Neuron (in vitro differentiated cells): ENCODE measurements around the gene INPP5D.
"Not testable (repeated sequence)": the region's sequence is repeated elsewhere in the genome, so short reads cannot be mapped to it uniquely, and the experiment has no call there.

ENCODE experiments used
- H2AFZ ChIP-seq: one replicate; pipeline ENCODE4 v1.6.1; 2013; ENCODE audit warnings: low read depth, mild to moderate bottlenecking, inconsistent platforms, low read length, moderate library complexity
- H3K27me3 ChIP-seq: one replicate; pipeline ENCODE4 v1.6.1; 2013; ENCODE audit warnings: low read length; ENCODE audit not compliant: insufficient read depth
- H3K36me3 ChIP-seq: one replicate; pipeline ENCODE4 v1.6.1; 2013; ENCODE audit warnings: low read length; ENCODE audit not compliant: insufficient read depth
- H3K4me1 ChIP-seq: one replicate; pipeline ENCODE4 v1.6.1; 2013; ENCODE audit warnings: low read length; ENCODE audit not compliant: insufficient read depth
- H3K4me3 ChIP-seq: 2 replicates; pipeline ENCODE4 v1.5.1; 2013; ENCODE audit warnings: mild to moderate bottlenecking, low read length, moderate library complexity
- H3K9me3 ChIP-seq: one replicate; pipeline ENCODE4 v1.6.1; 2013; ENCODE audit warnings: low read length

INPP5D gene

DNA sequence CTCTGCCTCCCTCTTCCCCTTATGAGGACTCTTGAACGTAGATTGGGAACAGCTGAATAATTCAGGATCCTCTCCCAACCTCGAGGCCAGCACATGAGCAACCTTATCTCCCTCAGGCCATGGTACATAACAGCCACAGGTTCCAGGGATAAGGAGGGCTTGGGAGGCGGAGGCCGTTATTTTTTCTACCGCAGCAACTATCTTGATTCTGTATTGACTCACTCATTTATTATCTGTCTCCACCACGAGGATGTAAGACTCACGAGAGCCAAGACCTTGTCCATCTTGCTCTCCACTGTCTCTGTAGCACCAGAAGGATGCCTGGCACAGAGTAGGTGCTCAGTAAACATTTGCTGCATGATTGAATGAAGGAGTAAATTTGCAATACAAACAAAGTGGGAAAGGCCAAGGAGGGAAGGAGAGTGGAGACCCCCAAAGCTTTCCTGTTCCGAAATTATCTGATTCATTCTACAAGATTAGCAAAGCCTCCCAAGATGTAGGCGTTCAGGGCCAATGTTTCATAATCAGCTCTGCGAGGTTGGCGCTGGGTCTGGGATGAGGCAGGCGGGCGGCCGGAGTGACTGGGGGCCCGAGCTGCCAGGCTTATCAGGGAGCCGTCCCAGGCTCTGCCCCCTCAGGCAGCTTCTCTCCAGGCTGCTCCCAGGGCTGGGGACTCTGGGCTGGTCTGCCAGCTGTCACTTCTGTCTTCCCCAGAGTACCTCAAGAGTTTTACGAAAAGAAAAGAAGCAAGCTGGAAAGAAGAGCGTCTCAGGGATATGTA, 31.6 kb downstream of the INPP5D start:
- Histone ChIP-seq H3K27me3 (no peaks in the 10 kb centered on the region), H3K4me3 (no peak overlapping the region), H3K9me3 (no peaks in the 10 kb centered on the region), H2AFZ (no peak overlapping the region), H3K4me1 (no peaks in the 10 kb centered on the region), H3K36me3 (no peaks in the 10 kb centered on the region)

DNA sequence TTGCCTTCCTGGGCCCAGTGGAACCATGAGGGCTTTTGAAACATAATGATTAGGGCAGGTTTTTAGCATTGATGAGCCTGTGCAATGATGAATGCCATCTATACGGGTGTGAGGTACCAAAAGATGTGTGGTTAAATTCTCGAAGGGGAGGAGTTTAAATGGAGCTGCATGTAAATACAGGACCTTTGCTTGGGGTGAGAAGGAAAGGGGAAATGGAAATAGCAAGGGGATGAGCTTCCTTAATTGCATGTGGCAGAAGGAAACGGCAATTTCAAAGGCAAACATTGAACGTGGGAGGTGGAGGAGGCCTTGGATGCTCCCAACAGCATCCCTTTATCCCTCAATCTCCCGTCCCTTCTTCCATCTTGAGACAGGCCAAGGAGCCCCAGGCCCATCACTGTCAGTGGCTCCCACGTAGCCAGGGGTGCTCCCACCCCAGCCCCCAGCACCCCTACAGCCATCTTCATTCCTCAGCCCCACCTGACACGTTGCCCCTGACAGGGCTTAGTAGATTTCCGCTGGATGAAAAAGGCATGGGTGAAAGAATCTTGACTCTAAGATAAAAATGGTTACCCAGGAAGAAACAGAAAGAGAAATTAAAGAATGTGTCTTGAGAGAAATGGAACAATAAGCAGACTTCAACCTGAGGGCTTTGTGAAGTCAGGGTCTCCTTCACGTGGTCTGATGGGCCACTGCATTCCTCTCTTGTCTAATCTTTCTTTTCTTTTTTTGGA, 32.5 kb downstream of the INPP5D start:
- no peaks in the 10 kb centered on the region for H3K9me3 ChIP-seq
- H3K4me3 ChIP-seq, result no peak overlapping the region
- no peaks in the 10 kb centered on the region for H3K27me3 ChIP-seq
- H3K36me3 ChIP-seq, result no peaks in the 10 kb centered on the region
- no peak overlapping the region for H2AFZ ChIP-seq
- no peaks in the 10 kb centered on the region for H3K4me1 ChIP-seq

DNA sequence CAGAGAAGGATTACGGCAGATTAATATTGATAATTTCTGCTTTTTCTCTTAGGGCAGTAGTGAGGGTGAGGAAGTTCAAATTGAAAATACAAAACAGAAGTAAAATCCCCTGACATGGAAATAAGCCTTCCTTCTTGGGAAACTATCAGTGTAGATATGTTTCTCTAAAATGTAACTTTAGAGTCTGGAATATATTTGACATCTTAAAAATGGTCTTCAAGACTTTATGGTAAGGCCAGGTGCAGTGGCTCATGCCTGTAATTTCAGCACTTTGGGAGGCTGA, 33.0 kb downstream of the INPP5D start:
- H3K4me1 ChIP-seq, result no peaks in the 10 kb centered on the region
- no peak overlapping the region for H3K4me3 ChIP-seq
- H3K9me3 ChIP-seq, result no peaks in the 10 kb centered on the region
- no peak overlapping the region for H2AFZ ChIP-seq
- H3K27me3 ChIP-seq, result no peaks in the 10 kb centered on the region
- no peaks in the 10 kb centered on the region for H3K36me3 ChIP-seq

DNA sequence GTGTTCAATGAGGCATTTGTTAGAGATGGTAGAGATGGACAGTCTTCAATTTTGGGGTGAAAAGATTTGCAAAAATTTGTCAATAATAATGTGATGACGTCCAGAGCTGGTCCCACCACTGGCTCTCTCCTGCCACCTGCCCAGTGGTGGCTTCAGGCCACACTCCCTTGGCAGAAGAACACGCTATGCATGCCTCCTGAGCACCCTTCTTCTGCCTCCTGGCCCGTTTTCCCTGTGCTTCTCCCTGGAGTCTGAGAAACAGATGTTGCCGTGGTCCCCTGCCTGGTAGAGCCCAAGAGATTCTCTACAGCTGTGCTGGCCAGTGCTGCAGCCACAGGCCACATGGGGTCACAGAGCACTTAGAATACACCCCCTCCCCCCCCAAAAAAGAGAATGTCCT, 33.6 kb downstream of the INPP5D start:
- Histone ChIP-seq H3K4me1 (no peaks in the 10 kb centered on the region), H3K4me3 (no peak overlapping the region), H3K36me3 (no peaks in the 10 kb centered on the region), H2AFZ (no peak overlapping the region), H3K9me3 (no peaks in the 10 kb centered on the region), H3K27me3 (no peaks in the 10 kb centered on the region)

DNA sequence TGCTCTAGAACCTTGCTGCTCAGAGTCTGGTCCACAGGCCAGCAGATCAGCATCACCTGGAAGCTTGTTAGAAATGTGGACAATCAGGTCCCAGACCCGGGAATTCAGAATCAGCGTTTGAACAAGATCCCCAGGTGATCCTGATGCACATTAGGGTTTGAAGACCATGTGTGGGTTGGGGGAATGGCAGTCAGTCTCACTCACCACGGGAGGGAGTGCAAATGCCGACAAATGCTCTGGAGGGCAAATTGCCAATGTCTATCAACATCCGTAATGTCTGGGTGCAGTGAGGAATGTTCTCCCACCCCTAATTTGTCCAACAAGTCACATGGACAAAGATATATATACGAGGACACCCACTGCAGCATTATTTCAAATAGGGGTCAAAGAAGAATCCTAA, 34.5 kb downstream of the INPP5D start:
- H3K9me3 ChIP-seq, result no peaks in the 10 kb centered on the region
- H3K36me3 ChIP-seq, result no peaks in the 10 kb centered on the region
- H3K4me1 ChIP-seq, result no peaks in the 10 kb centered on the region
- no peak overlapping the region for H3K4me3 ChIP-seq
- no peak overlapping the region for H2AFZ ChIP-seq
- no peaks in the 10 kb centered on the region for H3K27me3 ChIP-seq

DNA sequence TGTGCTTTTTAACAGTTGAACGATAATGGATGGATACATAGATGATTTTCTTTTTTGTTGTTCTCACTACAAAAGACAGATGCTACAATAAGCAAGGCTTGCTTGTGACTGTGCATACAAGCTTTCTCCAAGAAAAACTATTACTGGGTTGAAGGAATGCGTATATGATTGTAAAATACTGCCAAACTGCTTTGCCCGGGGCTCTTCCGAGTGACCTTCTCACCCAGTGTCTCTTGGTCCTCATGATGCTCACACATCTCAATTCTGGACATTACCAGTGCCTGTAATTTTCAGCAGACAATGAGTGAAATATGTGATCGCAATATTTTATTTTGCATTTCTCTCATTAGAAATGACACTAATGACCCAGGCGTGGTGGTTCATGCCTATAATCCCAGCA, 35.9 kb downstream of the INPP5D start:
- Histone ChIP-seq H3K4me1 (no peaks in the 10 kb centered on the region), H2AFZ (no peak overlapping the region), H3K27me3 (no peaks in the 10 kb centered on the region), H3K9me3 (no peaks in the 10 kb centered on the region), H3K36me3 (no peaks in the 10 kb centered on the region), H3K4me3 (no peak overlapping the region)

DNA sequence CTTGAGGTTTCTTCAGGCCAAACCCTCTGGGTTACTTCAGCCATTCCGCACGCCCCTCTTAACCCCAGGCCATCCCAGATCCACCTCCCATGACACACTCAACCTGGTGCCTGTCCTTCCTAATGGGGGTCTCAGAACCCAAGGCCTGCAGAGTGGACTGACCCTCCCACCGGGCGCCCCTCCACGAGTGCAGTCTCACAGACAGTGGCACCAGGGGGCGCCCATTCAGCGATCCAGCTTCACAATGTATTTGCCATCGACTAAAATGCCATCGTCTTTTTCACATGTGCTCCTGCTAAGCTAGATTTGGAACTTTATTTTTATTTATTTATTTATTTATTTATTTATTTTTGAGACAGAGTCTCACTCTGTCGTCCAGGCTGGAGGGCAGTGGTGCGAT, 38.5 kb downstream of the INPP5D start:
- Histone ChIP-seq H3K9me3 (no peaks in the 10 kb centered on the region), H3K27me3 (no peaks in the 10 kb centered on the region), H2AFZ (no peak overlapping the region), H3K4me3 (no peak overlapping the region), H3K36me3 (no peaks in the 10 kb centered on the region), H3K4me1 (no peaks in the 10 kb centered on the region)

DNA sequence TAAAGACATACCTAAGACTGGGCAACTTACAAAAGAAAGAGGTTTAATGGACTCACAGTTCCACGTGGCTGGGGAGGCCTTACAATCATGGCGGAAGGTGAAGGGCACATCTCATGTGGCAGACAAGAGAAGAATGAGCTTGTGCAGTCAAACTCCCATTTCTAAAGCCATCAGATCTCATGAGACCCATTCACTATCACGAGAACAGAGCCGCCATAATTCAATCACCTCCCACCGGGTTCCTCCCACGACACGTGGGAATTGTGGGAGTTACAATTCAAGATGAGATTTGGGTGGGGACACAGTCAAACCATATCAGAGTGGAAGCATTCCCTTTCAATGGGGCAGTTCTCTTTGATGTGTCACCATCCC, 39.7 kb downstream of the INPP5D start:
- not testable (repeated sequence) for H3K4me3 ChIP-seq, H3K9me3 ChIP-seq, H3K27me3 ChIP-seq, H3K4me1 ChIP-seq, H3K36me3 ChIP-seq, H2AFZ ChIP-seq

DNA sequence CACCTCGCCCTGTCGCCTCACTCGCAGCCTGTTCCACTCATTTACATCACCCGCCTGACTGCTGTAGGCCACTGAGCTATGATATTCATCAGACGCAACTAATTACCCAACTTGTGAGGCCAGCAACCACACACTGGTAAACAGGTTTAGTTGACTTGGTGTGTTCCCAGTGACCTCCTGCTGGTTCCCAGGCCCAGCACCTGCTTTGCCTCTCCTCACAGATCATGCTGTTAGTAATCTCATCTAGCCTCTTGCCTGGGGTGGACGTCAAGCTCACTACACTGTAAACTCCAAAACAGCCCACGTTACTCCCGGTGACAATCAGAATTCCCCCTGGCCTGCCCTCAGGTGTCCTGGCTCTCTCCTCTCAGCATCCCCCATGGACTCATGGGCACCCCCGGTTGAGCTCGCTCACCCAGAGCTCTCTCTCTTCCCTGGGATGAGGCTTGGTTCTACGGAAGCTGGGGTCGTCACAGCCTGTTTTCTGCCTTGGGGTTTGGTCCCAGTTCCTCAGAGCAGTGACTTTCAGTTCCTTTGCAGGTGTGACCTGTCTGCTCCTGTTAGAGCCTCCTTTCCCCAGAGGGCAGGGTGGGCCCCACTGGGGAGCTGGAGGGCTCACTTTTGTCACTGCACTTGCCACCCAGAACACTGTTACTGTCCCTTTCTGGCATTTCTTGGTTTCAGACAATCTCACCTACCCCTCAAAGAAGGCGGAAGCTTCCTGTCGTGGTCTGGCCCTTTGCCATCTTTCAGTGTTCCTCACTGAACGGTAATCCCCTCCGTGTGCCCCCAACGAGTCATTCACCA, 40.3 kb downstream of the INPP5D start:
- H3K36me3 ChIP-seq, result no peaks in the 10 kb centered on the region
- no peaks in the 10 kb centered on the region for H3K27me3 ChIP-seq
- no peaks in the 10 kb centered on the region for H3K9me3 ChIP-seq
- H2AFZ ChIP-seq, result no peak overlapping the region
- H3K4me1 ChIP-seq, result no peaks in the 10 kb centered on the region
- no peak overlapping the region for H3K4me3 ChIP-seq

DNA sequence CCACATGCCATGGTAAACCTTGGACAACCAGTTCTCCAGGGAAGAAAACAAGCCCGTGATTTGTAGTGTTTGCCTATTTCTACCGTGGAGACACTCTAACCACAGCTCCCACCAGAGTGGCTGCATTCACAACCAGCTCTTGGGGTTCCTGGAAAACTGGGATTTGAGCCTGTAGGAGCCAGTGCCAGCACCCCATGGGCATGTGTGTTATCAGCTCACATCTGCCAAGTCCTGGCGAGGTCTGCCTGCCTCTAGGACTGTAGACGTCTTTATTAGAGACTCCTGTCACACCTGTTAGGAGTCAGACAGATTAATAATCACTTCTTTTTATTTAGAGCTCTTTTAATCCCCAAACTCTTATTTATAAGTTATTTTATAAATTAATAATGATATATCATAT, 41.0 kb downstream of the INPP5D start:
- H3K9me3 ChIP-seq, result no peaks in the 10 kb centered on the region
- H2AFZ ChIP-seq, result no peak overlapping the region
- H3K4me3 ChIP-seq, result no peak overlapping the region
- no peaks in the 10 kb centered on the region for H3K4me1 ChIP-seq
- H3K36me3 ChIP-seq, result no peaks in the 10 kb centered on the region
- no peaks in the 10 kb centered on the region for H3K27me3 ChIP-seq

DNA sequence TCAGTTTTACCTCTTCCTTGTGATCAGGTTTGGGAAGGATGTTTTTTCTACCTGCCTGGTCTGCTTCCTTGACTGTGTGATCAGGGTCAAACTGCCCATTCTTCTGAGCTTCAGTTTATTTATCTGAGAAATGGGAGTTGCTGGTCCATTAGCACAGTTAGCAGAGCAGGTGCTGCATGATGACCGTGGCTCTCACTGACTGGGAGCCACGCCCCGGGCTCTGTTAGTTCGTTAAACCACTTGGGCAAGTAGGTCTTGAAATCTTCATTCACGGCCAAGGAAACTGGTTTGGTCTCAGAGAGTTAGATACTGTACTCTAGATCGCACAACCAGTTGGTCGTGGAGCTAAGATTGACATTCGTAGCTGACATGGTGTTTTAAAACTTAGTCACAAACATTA, 41.7 kb downstream of the INPP5D start:
- no peaks in the 10 kb centered on the region for H3K36me3 ChIP-seq
- H3K4me3 ChIP-seq, result no peak overlapping the region
- no peak overlapping the region for H2AFZ ChIP-seq
- no peaks in the 10 kb centered on the region for H3K4me1 ChIP-seq
- no peaks in the 10 kb centered on the region for H3K9me3 ChIP-seq
- H3K27me3 ChIP-seq, result no peaks in the 10 kb centered on the region

DNA sequence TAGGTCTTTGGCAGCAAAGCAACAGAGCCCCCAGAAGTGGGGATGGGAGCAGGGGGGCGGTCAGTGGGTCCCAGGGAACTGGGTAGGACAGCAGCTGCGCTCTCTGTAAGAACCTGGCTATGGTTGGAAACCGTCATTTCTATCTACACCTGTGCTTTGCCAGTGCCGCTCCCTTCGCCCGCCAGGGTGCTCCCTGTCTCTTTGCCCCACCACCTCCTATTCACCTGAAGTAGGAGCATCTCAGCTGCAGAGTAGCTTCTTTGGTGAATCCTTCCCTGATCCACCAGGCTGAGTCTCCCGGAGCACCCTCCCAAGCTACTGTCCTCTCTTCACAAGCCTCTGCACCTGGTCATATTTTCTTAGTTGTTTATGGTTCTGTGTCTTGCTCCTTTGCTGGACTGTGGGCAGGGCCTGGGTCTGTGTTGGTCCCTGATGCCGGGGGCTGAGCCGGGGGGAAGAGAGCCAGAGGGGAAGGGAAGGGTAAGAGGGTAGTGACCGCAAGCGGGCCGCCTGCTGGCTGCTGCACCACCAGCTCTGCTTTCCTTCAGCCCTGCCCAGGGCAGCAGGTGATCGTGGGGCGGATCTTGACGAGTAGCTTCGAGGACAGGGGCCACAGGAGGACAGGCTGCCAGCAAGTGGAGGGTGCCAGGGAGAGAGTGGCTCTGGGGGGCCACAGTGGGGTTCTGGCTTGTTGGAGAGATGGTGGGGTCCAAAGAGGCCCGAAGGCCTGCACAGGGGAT, 45.2 kb downstream of the INPP5D start:
- no peaks in the 10 kb centered on the region for H3K36me3 ChIP-seq
- no peak overlapping the region for H2AFZ ChIP-seq
- no peaks in the 10 kb centered on the region for H3K9me3 ChIP-seq
- H3K4me1 ChIP-seq, result no peaks in the 10 kb centered on the region
- H3K4me3 ChIP-seq, result no peak overlapping the region
- no peaks in the 10 kb centered on the region for H3K27me3 ChIP-seq

DNA sequence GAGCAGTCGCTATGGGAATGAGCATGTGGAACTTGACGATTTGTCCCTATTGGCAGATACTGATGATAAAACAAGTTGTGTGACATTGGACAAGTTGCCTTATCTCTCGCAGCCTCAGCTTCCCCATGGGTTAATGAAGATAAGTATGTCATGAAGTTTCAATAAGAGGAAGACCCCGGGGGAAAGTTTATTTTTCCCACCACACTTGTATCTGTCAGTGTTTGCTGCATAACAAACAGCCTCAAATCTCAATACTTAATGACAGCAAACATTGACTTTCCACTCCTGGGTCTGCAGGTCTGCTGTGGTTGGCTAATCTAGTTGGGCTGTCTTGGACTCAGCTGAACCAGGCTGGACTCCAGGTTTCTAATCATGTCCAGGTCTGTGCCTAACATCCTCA, 45.8 kb downstream of the INPP5D start:
- H3K36me3 ChIP-seq, result no peaks in the 10 kb centered on the region
- H3K9me3 ChIP-seq, result no peaks in the 10 kb centered on the region
- no peak overlapping the region for H3K4me3 ChIP-seq
- no peaks in the 10 kb centered on the region for H3K27me3 ChIP-seq
- H3K4me1 ChIP-seq, result no peaks in the 10 kb centered on the region
- H2AFZ ChIP-seq, result no peak overlapping the region
